Epithelial cell of proximal tubule (primary cell): ENCODE results near the gene ADD1. TPM values are rescaled to one million over a fixed set of nuclear protein-coding genes. Genes with fewer than 3 reads are reported as not detected.
"Not testable (repeated sequence)": the region's sequence is repeated elsewhere in the genome, so short reads cannot be mapped to it uniquely, and the experiment has no call there.

Experiments used
- DNase-seq: peaks from one replicate; pipeline ENCODE4 v3.0.0-alpha.2; 2011; ENCODE audit warnings: low read depth
- H3K4me3 ChIP-seq: 2 replicates; pipeline ENCODE4 v1.5.1; 2011; ENCODE audit warnings: low read depth, mild to moderate bottlenecking, low read length
- CTCF ChIP-seq: conservative IDR thresholded peaks from 2 replicates; pipeline ENCODE4 v1.5.1; 2012; ENCODE audit warnings: low read depth, mild to moderate bottlenecking, low read length
- total RNA-seq: library from RNA; depleted of rRNA; stranded (reverse); fragments of >200 nt; gene quantifications from 2 replicates; pipeline ENCODE4 v1.2.3, GENCODE V29; 2015

Gene ADD1
- total RNA-seq, 1 donor from 2014 or later: 222 TPM

GRCh38 chr4:2913168-2913567 is 69.5 kb downstream of the ADD1 start:
- no peak for DNase-seq
- TF ChIP-seq CTCF: no peak
- H3K4me3 ChIP-seq: no peak overlapping the region

- DNase-seq: no peak
- TF ChIP-seq CTCF: no peak
- H3K4me3 ChIP-seq: no peak overlapping the region
Observed at GRCh38 chr4:2914256-2915126, 70.8 kb downstream of the ADD1 start.

- no peak for DNase-seq
- no peak overlapping the region for H3K4me3 ChIP-seq
- no peak for TF ChIP-seq CTCF
Observed at GRCh38 chr4:2915789-2916188, 72.1 kb downstream of the ADD1 start.

- not testable (repeated sequence) for DNase-seq, H3K4me3 ChIP-seq
Observed at GRCh38 chr4:2916696-2917095, 73.1 kb downstream of the ADD1 start.

- not testable (repeated sequence) for H3K4me3 ChIP-seq, DNase-seq
Observed at GRCh38 chr4:2918300-2918699, 74.7 kb downstream of the ADD1 start.

- H3K4me3 ChIP-seq, DNase-seq: not testable (repeated sequence)
Observed at GRCh38 chr4:2918714-2919113, 75.1 kb downstream of the ADD1 start.

GRCh38 chr4:2922453-2923101 is 78.9 kb downstream of the ADD1 start:
- H3K4me3 ChIP-seq, DNase-seq: not testable (repeated sequence)

GRCh38 chr4:2923141-2923551 is 79.5 kb downstream of the ADD1 start:
- no peak overlapping the region for H3K4me3 ChIP-seq
- TF ChIP-seq CTCF: no peak
- DNase-seq: peak; percentile 26

- no peak overlapping the region for H3K4me3 ChIP-seq
- TF ChIP-seq CTCF: no peak
- no peak for DNase-seq
Observed at GRCh38 chr4:2923668-2924173, 80.1 kb downstream of the ADD1 start.
